HCT116 (cell line): Measurements from ENCODE around the gene DNM3. TPM values are rescaled to one million over a fixed set of nuclear protein-coding genes. Genes with fewer than 3 reads are reported as not detected.

Source experiments
- ATAC-seq: fragments of 200-7000 bp; cut with Tn5 transposase; 2 replicates; pipeline ENCODE4 v1.9.1; 2020; ENCODE audit warnings: mild to moderate bottlenecking, moderate library complexity
- BruUV-seq: library from RNA; stranded (reverse); fragments of 400-500 nt; replicated peaks from 2 replicates; lab custom pipeline; 2021; lab: Mats Ljungman, UMichigan
- CTCF ChIA-PET: fragments of 300-600 bp; sonication (Branson Sonifier 250); formaldehyde crosslinking; loops from one replicate; lab custom pipeline; 2021; ENCODE audit warnings: antibody characterized with exemption; lab: Charles Lee
- POLR2A ChIA-PET: fragments of 300-600, 350-600 bp; sonication (Branson Sonifier 250); formaldehyde crosslinking; loops from one replicate; lab custom pipeline; 2021; ENCODE audit warnings: antibody characterized with exemption; lab: Charles Lee
- RAD21 ChIA-PET, 2 experiments: fragments of 300-600 bp; sonication (Branson Sonifier 250); formaldehyde crosslinking; loops; one replicate each; lab custom pipeline; 2023; ENCODE audit warnings: low total read pairs in 2 of 2; ENCODE audit not compliant: uncharacterized antibody in 2 of 2, unreplicated experiment in 2 of 2, low non-redundant PET in 1 of 2; lab: Charles Lee
- DNase-seq: peaks from one replicate; pipeline ENCODE4 v3.0.0-alpha.2; 2010; ENCODE audit warnings: low read depth, low spot score
- H2AFZ ChIP-seq: fragments of 200-600 bp; shearing (Covaris generic), sonication (generic); 2 replicates; pipeline ENCODE4 v1.6.1; 2017; ENCODE audit warnings: low read depth, mixed run types, mixed read lengths, antibody characterized with exemption, low read length; ENCODE audit not compliant: poor library complexity, severe bottlenecking
- H3K27ac ChIP-seq: 2 replicates; pipeline ENCODE4 v1.5.1; 2012; ENCODE audit warnings: low read depth, low read length
- H3K27me3 ChIP-seq: fragments of 200-600 bp; sonication (generic); 2 replicates; pipeline ENCODE4 v1.6.1; 2016; ENCODE audit warnings: mixed run types, low read length, mixed read lengths; ENCODE audit not compliant: insufficient read depth
- H3K36me3 ChIP-seq, 2 experiments: fragments of 200-500 bp in 1 of 2; fragments of 200-600 bp in 1 of 2; sonication (Bioruptor generic) in 1 of 2; sonication (generic) in 1 of 2; 2 replicates each; pipeline versions ENCODE4 v1.5.1 to v1.6.1; 2014 to 2016; ENCODE audit warnings: low read length in 2 of 2, inconsistent platforms in 1 of 2, mixed read lengths in 1 of 2, mixed run types in 1 of 2; ENCODE audit not compliant: insufficient read depth in 2 of 2, control insufficient read depth in 1 of 2
- H3K4me1 ChIP-seq, 2 experiments: fragments of 200-600 bp in 1 of 2; sonication (generic) in 1 of 2; 2 replicates each; pipeline versions ENCODE4 v1.5.1 to v1.6.1; 2012 to 2017; ENCODE audit warnings: low read length in 2 of 2, inconsistent platforms in 1 of 2, mild to moderate bottlenecking in 1 of 2, mixed read lengths in 1 of 2, mixed run types in 1 of 2, moderate library complexity in 1 of 2; ENCODE audit not compliant: insufficient read depth in 2 of 2, control insufficient read depth in 1 of 2
- H3K4me2 ChIP-seq: fragments of 200-600 bp; sonication (generic); 2 replicates; pipeline ENCODE4 v1.6.1; 2017; ENCODE audit warnings: mixed run types, low read length, mixed read lengths
- H3K4me3 ChIP-seq, 2 experiments: fragments of 200-600 bp in 1 of 2; sonication (generic) in 1 of 2; replicated peaks in 1 of 2; 2 replicates each; pipeline ENCODE4 v1.5.1; 2011 to 2016; ENCODE audit warnings: low read length in 2 of 2, control low read depth in 1 of 2, low read depth in 1 of 2, mild to moderate bottlenecking in 1 of 2, mixed read lengths in 1 of 2, mixed run types in 1 of 2
- H3K79me2 ChIP-seq: fragments of 200-600 bp; sonication (generic); 2 replicates; pipeline ENCODE4 v1.6.1; 2017; ENCODE audit warnings: mild to moderate bottlenecking, mixed run types, low read length, moderate library complexity, mixed read lengths; ENCODE audit not compliant: insufficient read depth
- H3K9ac ChIP-seq: fragments of 200-600 bp; sonication (generic); 2 replicates; pipeline ENCODE4 v1.6.1; 2016; ENCODE audit warnings: low read length, mixed read lengths
- H3K9me2 ChIP-seq: fragments of 200-600 bp; sonication (generic), shearing (Covaris generic); 2 replicates; pipeline ENCODE4 v1.6.1; 2017; ENCODE audit warnings: mixed run types, mild to moderate bottlenecking, moderate library complexity; ENCODE audit not compliant: insufficient read depth
- H3K9me3 ChIP-seq, 2 experiments: fragments of 200-500 bp in 1 of 2; fragments of 200-600 bp in 1 of 2; sonication (Bioruptor generic) in 1 of 2; sonication (generic) in 1 of 2; 2 replicates each; pipeline ENCODE4 v1.6.1; 2014 to 2017; ENCODE audit warnings: low read length in 2 of 2, mixed read lengths in 2 of 2, inconsistent platforms in 1 of 2, low read depth in 1 of 2, mild to moderate bottlenecking in 1 of 2, mixed run types in 1 of 2, moderate library complexity in 1 of 2; ENCODE audit not compliant: control insufficient read depth in 1 of 2, insufficient read depth in 1 of 2
- H4K20me1 ChIP-seq: fragments of 200-600 bp; sonication (generic), shearing (Covaris generic); 2 replicates; pipeline ENCODE4 v1.6.1; 2017; ENCODE audit warnings: mixed run types, mild to moderate bottlenecking, moderate library complexity; ENCODE audit not compliant: insufficient read depth
- CBX3 ChIP-seq: IDR thresholded peaks from 2 replicates; pipeline ENCODE4 v1.6.1; 2012; ENCODE audit warnings: low read depth
- ELF1 ChIP-seq: IDR thresholded peaks from 2 replicates; pipeline ENCODE4 v1.6.1; 2012; ENCODE audit warnings: low read depth, borderline replicate concordance
- JUND ChIP-seq: IDR thresholded peaks from 2 replicates; pipeline ENCODE4 v1.6.1; 2012
- POLR2AphosphoS5 ChIP-seq: IDR thresholded peaks from 2 replicates; pipeline ENCODE4 v1.6.1; 2011; ENCODE audit warnings: mild to moderate bottlenecking, low read depth, low read length, moderate library complexity
- SIN3A ChIP-seq: IDR thresholded peaks from 2 replicates; pipeline ENCODE4 v1.6.1; 2012; ENCODE audit warnings: low read depth
- SP1 ChIP-seq: IDR thresholded peaks from 2 replicates; pipeline ENCODE4 v1.6.1; 2012; ENCODE audit warnings: low read depth
- YY1 ChIP-seq: IDR thresholded peaks from 2 replicates; pipeline ENCODE4 v1.6.1; 2011; ENCODE audit warnings: low read length, low read depth, moderate library complexity, mild to moderate bottlenecking; ENCODE audit not compliant: insufficient replicate concordance; ENCODE audit errors: extremely low read depth
- ZBTB33 ChIP-seq: IDR thresholded peaks from 2 replicates; pipeline ENCODE4 v1.6.1; 2011; ENCODE audit warnings: mild to moderate bottlenecking, low read length, moderate library complexity; ENCODE audit not compliant: insufficient replicate concordance; ENCODE audit errors: extremely low read depth
- intact Hi-C: fragments of 100-400 bp; cut with micrococcal nuclease; formaldehyde crosslinking; loops from 2 replicates; pipeline ENCODE4 v1.10.0; 2022
- total RNA-seq: library from RNA; stranded (reverse); gene quantifications from one replicate; pipeline ENCODE4 v1.2.1, GENCODE V29; 2021; ENCODE audit not compliant: unreplicated experiment

DNM3 gene
- total RNA-seq, 1 experiment from 2014 or later: 3.1 TPM

DNA sequence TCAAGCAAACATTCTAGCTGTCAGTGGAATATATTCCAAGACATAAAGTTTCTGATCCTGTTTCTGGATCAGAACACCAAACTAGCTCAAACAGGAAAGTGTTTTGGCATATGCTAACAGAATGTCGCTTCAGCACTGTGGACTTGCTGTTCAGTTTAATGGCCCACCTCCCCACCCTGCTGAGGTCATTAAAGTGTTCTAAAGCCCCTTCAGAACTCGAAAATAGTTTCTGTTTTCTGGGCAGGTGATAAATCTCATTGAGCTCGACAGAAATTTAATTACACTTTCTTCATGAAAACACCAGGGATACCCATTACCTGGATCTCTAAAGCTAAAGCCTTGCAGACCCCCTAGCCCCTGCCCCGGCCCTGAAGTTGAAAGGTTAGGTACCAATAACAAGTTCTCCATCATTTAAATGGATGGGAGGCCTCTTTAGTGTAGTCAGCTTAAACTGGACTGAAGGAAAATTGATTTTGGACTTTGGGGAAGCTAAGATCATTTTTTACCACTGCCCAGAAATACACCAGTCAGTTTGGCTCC, 575.3 kb downstream of the DNM3 start:
- Histone ChIP-seq H3K79me2 (no peaks in the 10 kb centered on the region), H2AFZ (no peak overlapping the region), H3K36me3 (no peaks in the 10 kb centered on the region)
- CTCF ChIA-PET: no interaction called here
- TF ChIP-seq ZBTB33: no peak
- no peak for TF ChIP-seq POLR2AphosphoS5
- TF ChIP-seq CBX3: no peak
- TF ChIP-seq SIN3A: no peak
- no peak for TF ChIP-seq YY1
- TF ChIP-seq ELF1: no peak
- no peak for TF ChIP-seq SP1
- no peak for TF ChIP-seq JUND
- TF ChIP-seq, all 23 proteins: peak for 0
- POLR2A ChIA-PET: no interaction called here
- no peak overlapping the region for H3K9ac ChIP-seq
- RAD21 ChIA-PET: no interaction called here
- no peak overlapping the region for H3K4me2 ChIP-seq
- peaks cover 0 to 16% of the 10 kb centered on the region in 2 experiments; a peak in 2 of 4 replicates for H3K4me1 ChIP-seq
- intact Hi-C loops: no loop called here
- no peaks in the 10 kb centered on the region for H3K27me3 ChIP-seq
- ATAC-seq: no peak
- BruUV-seq: no TSS peak
- H3K9me3 ChIP-seq: no peaks in the 10 kb centered on the region
- H3K4me3 ChIP-seq: no peak overlapping the region
- H4K20me1 ChIP-seq: no peaks in the 10 kb centered on the region
- DNase-seq: no peak
- H3K9me2 ChIP-seq: no peaks in the 10 kb centered on the region
- no peak overlapping the region for H3K27ac ChIP-seq
